Stimulated activated naive CD4-positive, alpha-beta T cell treated with Interleukin-2 at 50 U/mL for 16 hours (primary cell): ENCODE results near the gene PNPLA3.

ENCODE experiments used
- DNase-seq: peaks from one replicate; lab custom pipeline; 2025; lab: John Stamatoyannopoulos, UW

The PNPLA3 gene

DNA sequence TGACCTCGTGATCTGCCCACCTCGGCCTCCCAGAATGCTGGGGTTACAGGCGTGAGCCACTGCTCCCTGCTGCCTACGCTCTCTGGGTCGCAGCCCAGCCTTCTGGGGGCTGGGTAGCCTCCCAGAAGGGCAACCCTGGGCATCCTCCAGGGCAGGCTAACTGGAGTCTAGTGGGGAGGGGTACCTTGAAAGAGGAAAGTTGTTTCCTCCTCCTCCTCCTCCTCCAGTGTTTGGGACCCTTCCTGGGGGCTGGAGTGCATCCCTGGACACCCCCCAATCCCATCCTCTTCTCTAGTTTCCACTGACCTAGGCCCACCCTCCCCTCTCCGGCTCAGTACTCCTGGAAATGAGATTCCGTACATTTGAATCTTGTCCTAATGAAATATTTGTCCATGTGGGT lies 1.3 kb downstream of the PNPLA3 start:
- no peak for DNase-seq

DNA sequence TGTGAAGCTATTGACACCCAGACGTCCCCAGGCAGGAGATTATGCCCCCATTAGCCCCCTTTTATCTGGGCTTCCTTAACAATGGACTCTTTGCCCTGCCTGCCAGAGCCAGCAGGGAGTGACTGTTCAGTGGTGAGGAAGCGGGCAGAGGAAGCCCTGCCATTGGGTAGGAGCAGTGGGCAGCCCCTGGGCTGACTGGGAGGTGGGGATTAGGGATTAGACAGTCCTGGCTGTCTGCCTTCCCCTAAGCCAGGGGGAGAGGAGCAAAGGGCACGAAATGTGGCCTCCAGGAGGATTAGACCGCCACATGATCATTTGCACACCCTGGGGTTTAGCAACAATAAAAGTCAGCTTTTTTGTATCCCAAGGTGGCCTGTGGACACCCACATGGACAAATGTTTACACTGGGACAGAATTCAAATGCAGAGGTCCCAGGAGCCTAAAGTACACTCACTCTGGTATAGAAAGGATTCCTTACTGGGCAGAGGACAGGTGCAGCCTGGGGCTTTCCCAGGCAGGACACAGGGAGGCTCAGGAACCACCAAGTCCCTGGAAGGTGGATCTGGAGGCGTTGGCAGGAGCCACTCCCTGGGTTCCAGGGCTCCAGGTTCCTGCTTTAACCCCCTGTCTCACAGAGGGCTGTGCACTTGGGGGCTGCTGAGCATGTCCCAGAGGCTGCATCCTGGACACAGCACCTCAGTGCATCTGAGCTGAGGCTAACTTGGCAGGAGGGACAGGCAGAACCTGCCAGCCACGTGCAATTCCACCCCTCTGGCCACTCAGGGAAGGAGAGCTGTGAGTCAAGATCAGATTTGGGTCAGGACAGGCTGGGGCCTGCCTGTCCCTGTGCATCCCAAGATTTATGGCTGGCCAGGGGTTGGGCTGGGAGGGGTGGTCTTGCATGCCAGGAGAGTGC lies 2.1 kb downstream of the PNPLA3 start:
- no peak for DNase-seq

GRCh38 chr22:43926349-43926710 lies 2.7 kb downstream of the PNPLA3 start:
- DNase-seq = no peak

DNA sequence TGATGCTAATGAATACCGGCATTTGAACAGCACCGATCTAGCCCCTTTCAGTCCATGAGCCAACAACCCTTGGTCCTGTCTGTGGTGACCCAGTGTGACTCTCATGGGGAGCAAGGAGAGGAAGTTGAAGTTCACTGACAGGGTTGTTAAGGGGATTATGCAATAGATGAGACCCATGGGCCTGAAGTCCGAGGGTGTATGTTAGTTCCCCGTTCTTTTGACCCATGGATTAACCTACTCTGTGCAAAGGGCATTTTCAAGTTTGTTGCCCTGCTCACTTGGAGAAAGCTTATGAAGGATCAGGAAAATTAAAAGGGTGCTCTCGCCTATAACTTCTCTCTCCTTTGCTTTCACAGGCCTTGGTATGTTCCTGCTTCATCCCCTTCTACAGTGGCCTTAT lies 4.9 kb downstream of the PNPLA3 start:
- no peak for DNase-seq

- no peak for DNase-seq
Observed at GRCh38 chr22:43928908-43929307, 5.3 kb downstream of the PNPLA3 start.

- no peak for DNase-seq
Observed at GRCh38 chr22:43931771-43932170, 8.2 kb downstream of the PNPLA3 start.

- DNase-seq = no peak
Observed at GRCh38 chr22:43941449-43941848, 17.8 kb downstream of the PNPLA3 start.

DNA sequence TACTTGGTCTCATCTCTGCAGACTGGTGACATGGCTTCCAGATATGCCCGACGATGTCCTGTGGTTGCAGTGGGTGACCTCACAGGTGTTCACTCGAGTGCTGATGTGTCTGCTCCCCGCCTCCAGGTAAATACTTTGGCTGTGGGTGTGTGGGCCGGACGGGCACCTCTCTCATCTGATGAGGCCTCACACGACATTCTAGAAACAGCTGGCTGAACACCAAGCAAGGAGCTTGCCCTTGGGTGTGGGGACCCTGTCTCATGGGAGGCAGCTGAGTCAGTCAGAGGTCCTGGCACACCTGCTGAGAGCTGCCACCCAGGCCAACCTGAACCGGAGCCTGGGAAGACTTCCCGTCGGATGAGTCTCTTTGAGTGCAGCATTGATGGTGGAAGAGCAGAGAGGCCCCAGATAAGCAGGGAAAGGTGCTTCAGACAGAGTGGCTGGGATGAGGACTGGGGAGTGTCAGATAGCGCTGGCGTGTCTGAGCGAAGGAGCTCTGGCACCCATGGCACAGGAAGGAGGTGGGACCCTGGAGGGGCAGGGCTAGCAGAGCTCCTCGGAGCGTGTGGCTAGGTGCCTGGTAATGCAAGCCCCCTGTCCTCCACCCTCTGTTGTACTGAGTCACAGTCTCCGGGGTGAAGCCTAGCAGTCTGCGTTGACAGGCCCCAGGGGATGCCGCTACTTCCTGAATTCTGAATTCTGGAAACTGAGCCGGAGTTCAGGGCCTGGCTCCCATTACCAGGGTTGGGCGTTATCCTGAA lies 21.2 kb downstream of the PNPLA3 start:
- no peak for DNase-seq

- peak; percentile 61 for DNase-seq
Observed at GRCh38 chr22:43945632-43946383, 22.2 kb downstream of the PNPLA3 start.

DNA sequence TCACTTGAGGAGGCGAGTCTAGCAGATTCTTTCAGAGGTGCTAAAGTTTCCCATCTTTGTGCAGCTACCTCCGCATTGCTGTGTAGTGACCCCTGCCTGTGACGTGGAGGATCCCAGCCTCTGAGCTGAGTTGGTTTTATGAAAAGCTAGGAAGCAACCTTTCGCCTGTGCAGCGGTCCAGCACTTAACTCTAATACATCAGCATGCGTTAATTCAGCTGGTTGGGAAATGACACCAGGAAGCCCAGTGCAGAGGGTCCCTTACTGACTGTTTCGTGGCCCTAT lies 22.7 kb downstream of the PNPLA3 start:
- DNase-seq = no peak

DNA sequence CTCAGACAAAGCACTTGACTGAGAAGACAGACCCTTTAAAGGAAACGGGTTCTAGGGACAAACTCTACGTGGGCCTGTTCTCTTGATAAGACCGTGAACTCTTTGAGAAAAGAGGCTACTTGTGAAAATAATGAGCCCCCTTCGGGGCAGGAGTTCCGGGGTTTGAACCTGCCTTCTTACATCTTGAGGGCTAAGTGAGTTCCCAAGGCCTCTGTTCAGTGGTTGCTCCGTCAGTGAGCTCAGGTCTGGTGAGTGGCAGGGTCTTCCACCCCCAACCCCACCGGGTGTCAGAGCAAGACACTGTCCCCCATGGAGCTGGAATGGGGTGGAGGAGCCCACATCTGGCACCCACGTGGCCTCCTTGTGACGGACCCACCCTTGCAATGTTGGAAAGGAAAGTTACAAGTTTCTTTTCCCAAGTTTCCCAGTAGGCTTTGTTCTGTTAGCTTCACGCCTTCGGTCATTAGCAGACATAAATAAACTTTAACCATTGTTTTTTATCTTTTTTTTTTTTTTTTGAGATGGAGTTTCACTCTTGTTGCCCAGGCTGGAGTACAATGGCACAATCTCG lies 25.3 kb downstream of the PNPLA3 start:
- no peak for DNase-seq

- DNase-seq = no peak
Observed at GRCh38 chr22:43951391-43951790, 27.8 kb downstream of the PNPLA3 start.

- DNase-seq = no peak
Observed at GRCh38 chr22:43951966-43952365, 28.4 kb downstream of the PNPLA3 start.

GRCh38 chr22:43953988-43954785 lies 30.6 kb downstream of the PNPLA3 start:
- DNase-seq = no peak

GRCh38 chr22:43955040-43955882 lies 31.7 kb downstream of the PNPLA3 start, which contains the start of gene SAMM50:
Gene SAMM50, plus strand, starts transcription at chr22:43955442. Its CDS starts 136 bp downstream, at chr22:43955578.
- peak; percentile 93 for DNase-seq

- no peak for DNase-seq
Observed at GRCh38 chr22:43955883-43956782, 32.5 kb downstream of the PNPLA3 start.

GRCh38 chr22:43956805-43957463 lies 33.3 kb downstream of the PNPLA3 start:
- DNase-seq = no peak

- no peak for DNase-seq
Observed at GRCh38 chr22:43957871-43958270, 34.3 kb downstream of the PNPLA3 start.

DNA sequence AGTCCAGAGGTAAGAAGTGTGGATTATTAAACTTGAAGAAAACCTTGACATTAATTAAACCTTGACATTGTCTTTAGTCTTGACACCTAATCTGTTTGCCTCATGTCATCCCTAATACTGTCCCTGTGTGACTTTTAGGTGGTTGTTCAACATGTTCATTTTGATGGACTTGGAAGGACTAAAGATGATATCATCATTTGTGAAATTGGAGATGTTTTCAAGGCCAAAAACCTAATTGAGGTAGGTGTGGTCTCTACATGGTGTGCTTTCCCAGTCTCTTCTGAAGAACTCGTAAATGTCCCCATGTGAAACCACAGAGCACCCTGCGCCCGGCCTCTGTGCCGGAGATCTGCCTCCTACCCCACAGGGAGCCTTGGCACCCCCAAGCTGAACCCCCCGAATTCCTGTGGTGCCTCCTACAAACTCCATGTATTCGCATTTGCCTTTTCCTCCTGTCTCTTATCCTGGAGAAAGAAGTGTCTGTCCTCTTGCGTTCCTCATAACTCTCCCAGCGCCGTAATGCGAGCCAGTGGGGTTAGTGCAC lies 40.8 kb downstream of the PNPLA3 start:
- DNase-seq = no peak
